Nephron (organoid): Measurements from ENCODE around the gene BARX1.

ENCODE experiments used
- H3K27ac Mint-ChIP-seq, 3 experiments: 2 replicates each; pipeline ENCODE4 v1.8.0; 2020; ENCODE audit warnings: mixed read lengths in 3 of 3, mild to moderate bottlenecking in 2 of 3, moderate library complexity in 1 of 3
- H3K27me3 Mint-ChIP-seq: 2 replicates; pipeline ENCODE4 v1.8.0; 2021; ENCODE audit warnings: low read depth, mild to moderate bottlenecking, moderate library complexity, mixed read lengths
- H3K36me3 Mint-ChIP-seq: 2 replicates; pipeline ENCODE4 v1.8.0; 2020; ENCODE audit warnings: low read depth, mixed read lengths
- H3K4me1 Mint-ChIP-seq: 2 replicates; pipeline ENCODE4 v1.8.0; 2020; ENCODE audit warnings: mixed read lengths
- H3K4me3 Mint-ChIP-seq, 3 experiments: 2 replicates each; pipeline ENCODE4 v1.8.0; 2020; ENCODE audit warnings: mild to moderate bottlenecking in 3 of 3, mixed read lengths in 3 of 3, moderate library complexity in 2 of 3
- H3K9me3 Mint-ChIP-seq: 2 replicates; pipeline ENCODE4 v1.8.0; 2020; ENCODE audit warnings: mixed read lengths
- CTCF ChIP-seq, 3 experiments: fragments of 200-600 bp; sonication (generic); IDR thresholded peaks; one replicate each; pipeline ENCODE4 v1.5.0; 2021; ENCODE audit warnings: antibody characterized with exemption in 3 of 3; ENCODE audit not compliant: unreplicated experiment in 3 of 3

The BARX1 gene

GRCh38 chr9:93906195-93906880 is 48.8 kb downstream of the BARX1 start:
- Mint-ChIP-seq H3K36me3 (no peaks in the 10 kb centered on the region), H3K27ac (no peak overlapping the region), H3K4me1 (peaks cover 5% of the 10 kb centered on the region), H3K4me3 (no peak overlapping the region), H3K27me3 (peaks cover 48% of the 10 kb centered on the region), H3K9me3 (no peaks in the 10 kb centered on the region)
- TF ChIP-seq CTCF (IDR thresholded peaks at IDR 0.05; ENCODE audit: unreplicated experiment in 3 of 3): no peak

- no peak for TF ChIP-seq CTCF (IDR thresholded peaks at IDR 0.05; ENCODE audit: unreplicated experiment in 3 of 3)
- no peak overlapping the region for H3K4me3 Mint-ChIP-seq
- no peaks in the 10 kb centered on the region for H3K36me3 Mint-ChIP-seq
- H3K4me1 Mint-ChIP-seq: peaks cover 4% of the 10 kb centered on the region
- peaks cover 52% of the 10 kb centered on the region for H3K27me3 Mint-ChIP-seq
- peaks cover 3% of the 10 kb centered on the region for H3K9me3 Mint-ChIP-seq
- H3K27ac Mint-ChIP-seq: no peak overlapping the region
Measured at GRCh38 chr9:93905473-93906133, 49.6 kb downstream of the BARX1 start.

- Mint-ChIP-seq H3K4me1 (peaks cover 4% of the 10 kb centered on the region), H3K27ac (no peak overlapping the region), H3K4me3 (no peak overlapping the region), H3K9me3 (peaks cover 3% of the 10 kb centered on the region), H3K36me3 (no peaks in the 10 kb centered on the region), H3K27me3 (peaks cover 57% of the 10 kb centered on the region)
- no peak for TF ChIP-seq CTCF (IDR thresholded peaks at IDR 0.05; ENCODE audit: unreplicated experiment in 3 of 3)
Measured at GRCh38 chr9:93904649-93905472, 50.3 kb downstream of the BARX1 start.

- H3K27me3 Mint-ChIP-seq: peaks cover 55% of the 10 kb centered on the region
- peaks cover 3% of the 10 kb centered on the region for H3K9me3 Mint-ChIP-seq
- no peak for TF ChIP-seq CTCF (IDR thresholded peaks at IDR 0.05; ENCODE audit: unreplicated experiment in 3 of 3)
Measured at GRCh38 chr9:93903886-93904648, 51.1 kb downstream of the BARX1 start.

GRCh38 chr9:93902780-93903655 is 52.1 kb downstream of the BARX1 start:
- no peaks in the 10 kb centered on the region for H3K36me3 Mint-ChIP-seq
- H3K4me3 Mint-ChIP-seq: no peak overlapping the region
- no peak for TF ChIP-seq CTCF (IDR thresholded peaks at IDR 0.05; ENCODE audit: unreplicated experiment in 3 of 3)
- H3K9me3 Mint-ChIP-seq: peaks cover 3% of the 10 kb centered on the region
- no peaks in the 10 kb centered on the region for H3K4me1 Mint-ChIP-seq
- peaks cover 45% of the 10 kb centered on the region for H3K27me3 Mint-ChIP-seq
- no peak overlapping the region for H3K27ac Mint-ChIP-seq

More at GRCh38 chr9:93903886-93904648, 51.1 kb downstream of the BARX1 start:
- Mint-ChIP-seq H3K36me3 (no peaks in the 10 kb centered on the region), H3K4me1 (peaks cover 2% of the 10 kb centered on the region), H3K4me3 (no peak overlapping the region), H3K27ac (no peak overlapping the region)
